Loucy (cell line): ENCODE measurements around the gene TBL1XR1.

Source experiments
- H2AFZ ChIP-seq: fragments of 200-600 bp; sonication (generic); 2 replicates; pipeline ENCODE4 v1.6.0; 2016; ENCODE audit warnings: antibody characterized with exemption, mild to moderate bottlenecking, low read length, moderate library complexity
- H3F3A ChIP-seq: fragments of 200-600 bp; 2 replicates; pipeline ENCODE4 v1.6.0; 2016; ENCODE audit warnings: antibody characterized with exemption, low read depth, mild to moderate bottlenecking
- H3K27me3 ChIP-seq: fragments of 200-600 bp; sonication (generic); 2 replicates; pipeline ENCODE4 v1.6.1; 2014; ENCODE audit warnings: low read length, mild to moderate bottlenecking; ENCODE audit not compliant: insufficient read depth, poor library complexity, severe bottlenecking
- H3K36me3 ChIP-seq: fragments of 200-600 bp; sonication (generic); 2 replicates; pipeline ENCODE4 v1.6.1; 2016; ENCODE audit warnings: low read length; ENCODE audit not compliant: insufficient read depth
- H3K4me1 ChIP-seq: fragments of 200-600 bp; sonication (generic); 2 replicates; pipeline ENCODE4 v1.5.1; 2014; ENCODE audit warnings: low read length, mild to moderate bottlenecking; ENCODE audit not compliant: insufficient read depth, poor library complexity, severe bottlenecking
- H3K4me2 ChIP-seq: fragments of 200-600 bp; sonication (generic); 2 replicates; pipeline ENCODE4 v1.6.0; 2014; ENCODE audit warnings: antibody characterized with exemption, low read length, low read depth, mild to moderate bottlenecking; ENCODE audit not compliant: poor library complexity, severe bottlenecking
- H3K4me3 ChIP-seq: fragments of 200-600 bp; sonication (generic); 2 replicates; pipeline ENCODE4 v1.5.1; 2014; ENCODE audit warnings: low read length, mild to moderate bottlenecking, mixed read lengths; ENCODE audit not compliant: poor library complexity, severe bottlenecking
- H3K79me2 ChIP-seq: fragments of 200-600 bp; sonication (generic); 2 replicates; pipeline ENCODE4 v1.6.1; 2014; ENCODE audit warnings: low read length; ENCODE audit not compliant: insufficient read depth
- H3K9ac ChIP-seq: fragments of 200-600 bp; sonication (generic); 2 replicates; pipeline ENCODE4 v1.6.0; 2014; ENCODE audit warnings: mild to moderate bottlenecking, low read depth, low read length, moderate library complexity; ENCODE audit not compliant: poor library complexity, severe bottlenecking
- H3K9me2 ChIP-seq: fragments of 200-600 bp; sonication (generic); replicated peaks from 2 replicates; pipeline ENCODE4 v1.6.1; 2016; ENCODE audit warnings: low read depth, low read length, mixed read lengths
- H3K9me3 ChIP-seq: fragments of 200-600 bp; sonication (generic); 2 replicates; pipeline ENCODE4 v1.6.1; 2014; ENCODE audit warnings: mild to moderate bottlenecking, antibody characterized with exemption, low read length, low read depth; ENCODE audit not compliant: insufficient read depth
- H4K20me1 ChIP-seq: fragments of 200-600 bp; sonication (generic); 2 replicates; pipeline ENCODE4 v1.6.0; 2014; ENCODE audit warnings: antibody characterized with exemption, low read length, mild to moderate bottlenecking; ENCODE audit not compliant: insufficient read depth, poor library complexity, severe bottlenecking
- EZH2phosphoT487 ChIP-seq: fragments of 200-600 bp; IDR thresholded peaks from 2 replicates; pipeline ENCODE4 v1.6.1; 2018; ENCODE audit warnings: antibody characterized with exemption, mild to moderate bottlenecking, moderate library complexity, borderline replicate concordance
- TF ChIP-seq, protein P1 (sequence below): fragments of 200-600 bp; sonication (generic); conservative IDR thresholded peaks from 2 replicates; pipeline ENCODE4 v1.5.1; 2014; ENCODE audit warnings: mild to moderate bottlenecking, antibody characterized with exemption, low read length

The TBL1XR1 gene

DNA sequence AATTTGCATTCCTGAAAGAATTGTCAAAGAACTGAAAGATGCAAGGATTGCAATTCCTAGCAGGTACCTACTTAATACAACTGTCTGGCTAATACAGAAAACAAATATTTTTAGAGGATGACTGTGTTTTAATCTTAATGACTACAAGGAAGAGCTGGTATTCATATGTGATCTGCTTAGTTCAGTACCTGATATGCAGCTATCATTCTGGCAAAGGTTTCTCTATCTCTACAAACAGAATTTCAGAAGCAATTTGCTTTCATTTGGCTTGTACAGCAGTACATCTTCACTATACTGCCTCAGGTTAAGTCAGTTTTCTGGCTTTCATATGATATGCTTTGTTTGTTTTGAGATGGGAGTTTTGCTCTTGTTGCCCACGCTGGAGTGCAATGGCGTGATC, 51.3 kb downstream of the TBL1XR1 start:
- peak overlapping the region; percentile 68 for H3K4me2 ChIP-seq
- no peaks in the 10 kb centered on the region for H3K27me3 ChIP-seq
- peaks cover 100% of the 10 kb centered on the region for H3K79me2 ChIP-seq
- H3K9me3 ChIP-seq = no peaks in the 10 kb centered on the region
- H3K9me2 ChIP-seq = no peaks in the 10 kb centered on the region
- no peaks in the 10 kb centered on the region; the same call in 1 of the 2 replicates for H3K36me3 ChIP-seq
- TF ChIP-seq, protein P1, sequence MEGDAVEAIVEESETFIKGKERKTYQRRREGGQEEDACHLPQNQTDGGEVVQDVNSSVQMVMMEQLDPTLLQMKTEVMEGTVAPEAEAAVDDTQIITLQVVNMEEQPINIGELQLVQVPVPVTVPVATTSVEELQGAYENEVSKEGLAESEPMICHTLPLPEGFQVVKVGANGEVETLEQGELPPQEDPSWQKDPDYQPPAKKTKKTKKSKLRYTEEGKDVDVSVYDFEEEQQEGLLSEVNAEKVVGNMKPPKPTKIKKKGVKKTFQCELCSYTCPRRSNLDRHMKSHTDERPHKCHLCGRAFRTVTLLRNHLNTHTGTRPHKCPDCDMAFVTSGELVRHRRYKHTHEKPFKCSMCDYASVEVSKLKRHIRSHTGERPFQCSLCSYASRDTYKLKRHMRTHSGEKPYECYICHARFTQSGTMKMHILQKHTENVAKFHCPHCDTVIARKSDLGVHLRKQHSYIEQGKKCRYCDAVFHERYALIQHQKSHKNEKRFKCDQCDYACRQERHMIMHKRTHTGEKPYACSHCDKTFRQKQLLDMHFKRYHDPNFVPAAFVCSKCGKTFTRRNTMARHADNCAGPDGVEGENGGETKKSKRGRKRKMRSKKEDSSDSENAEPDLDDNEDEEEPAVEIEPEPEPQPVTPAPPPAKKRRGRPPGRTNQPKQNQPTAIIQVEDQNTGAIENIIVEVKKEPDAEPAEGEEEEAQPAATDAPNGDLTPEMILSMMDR = no peak
- no peak for TF ChIP-seq EZH2phosphoT487
- H3F3A ChIP-seq = no peaks in the 10 kb centered on the region; the same call in 1 of the 2 replicates
- no peak overlapping the region for H3K4me3 ChIP-seq
- peak overlapping the region; percentile 6 for H3K9ac ChIP-seq
- H4K20me1 ChIP-seq = peaks cover 93% of the 10 kb centered on the region
- H3K4me1 ChIP-seq = peaks cover 66% of the 10 kb centered on the region
- H2AFZ ChIP-seq = no peak overlapping the region

DNA sequence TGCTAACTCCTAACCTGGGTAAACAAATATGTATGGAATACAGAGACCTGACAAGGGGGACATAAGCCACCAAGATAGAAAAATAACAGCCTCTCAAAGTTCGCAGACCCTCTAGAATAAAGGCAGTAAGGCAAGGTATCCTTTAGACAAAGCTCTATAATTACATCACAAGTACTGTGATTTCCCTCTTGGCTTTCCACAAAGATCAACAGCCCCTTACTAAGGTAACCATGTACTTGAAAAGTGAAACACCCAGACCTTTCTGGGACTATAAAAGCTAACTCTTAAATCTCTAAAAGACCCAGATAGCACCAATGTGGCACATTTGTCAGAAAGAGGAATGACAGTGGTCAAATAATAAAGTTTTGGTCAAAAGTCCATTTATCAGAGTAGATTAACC, 51.9 kb downstream of the TBL1XR1 start:
- peak overlapping the region; percentile 6 for H3K9ac ChIP-seq
- TF ChIP-seq EZH2phosphoT487 = no peak
- TF ChIP-seq, protein P1 = no peak
- no peaks in the 10 kb centered on the region for H3K27me3 ChIP-seq
- H3K4me3 ChIP-seq = peak overlapping the region; percentile 37
- H3K36me3 ChIP-seq = no peaks in the 10 kb centered on the region; the same call in 1 of the 2 replicates
- H3K79me2 ChIP-seq = peaks cover 100% of the 10 kb centered on the region
- peaks cover 93% of the 10 kb centered on the region for H4K20me1 ChIP-seq
- H3K4me1 ChIP-seq = peaks cover 60% of the 10 kb centered on the region
- no peaks in the 10 kb centered on the region for H3K9me3 ChIP-seq
- H3K4me2 ChIP-seq = peak overlapping the region; percentile 68
- no peaks in the 10 kb centered on the region for H3K9me2 ChIP-seq
- H2AFZ ChIP-seq = no peak overlapping the region
- no peaks in the 10 kb centered on the region; the same call in 1 of the 2 replicates for H3F3A ChIP-seq

DNA sequence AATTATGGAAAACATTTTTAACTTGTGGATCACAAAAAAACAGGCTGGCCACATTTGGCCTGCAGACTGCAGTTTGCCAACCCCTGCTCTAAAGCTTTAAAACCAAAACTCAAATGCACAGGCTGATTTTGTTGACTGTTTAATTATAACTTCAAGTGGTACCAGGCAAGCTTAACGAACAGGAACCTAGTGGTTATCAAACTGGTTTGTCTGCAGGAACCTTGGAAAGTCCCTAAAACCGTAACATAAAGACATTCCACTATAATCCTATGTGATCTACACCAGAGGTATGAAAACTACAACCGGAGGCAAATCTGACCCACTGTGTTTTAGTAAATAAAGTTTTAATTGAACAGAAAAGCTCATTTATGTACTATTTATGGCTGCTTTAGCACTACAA, 52.4 kb downstream of the TBL1XR1 start:
- no peaks in the 10 kb centered on the region; the same call in 1 of the 2 replicates for H3F3A ChIP-seq
- H3K4me2 ChIP-seq = peak overlapping the region; percentile 68
- H3K4me1 ChIP-seq = peaks cover 56% of the 10 kb centered on the region
- H2AFZ ChIP-seq = no peak overlapping the region
- no peaks in the 10 kb centered on the region for H3K27me3 ChIP-seq
- H3K9me3 ChIP-seq = no peaks in the 10 kb centered on the region
- H3K36me3 ChIP-seq = peaks cover 4% of the 10 kb centered on the region; the same call in 1 of the 2 replicates
- TF ChIP-seq, protein P1 = no peak
- no peak for TF ChIP-seq EZH2phosphoT487
- H3K9me2 ChIP-seq = no peaks in the 10 kb centered on the region
- H4K20me1 ChIP-seq = peaks cover 91% of the 10 kb centered on the region
- peak overlapping the region; percentile 37 for H3K4me3 ChIP-seq
- H3K79me2 ChIP-seq = peaks cover 100% of the 10 kb centered on the region
- H3K9ac ChIP-seq = peak overlapping the region; percentile 6
